ENCODE measurements around the gene CACNA1H. TPM values are rescaled to one million over a fixed set of nuclear protein-coding genes. Genes with fewer than 3 reads are reported as not detected.

Gene CACNA1H
- total and polyA plus RNA-seq, 3 experiments from 2014 or later = 0.31 to 0.42 (median 0.40) TPM

DNA sequence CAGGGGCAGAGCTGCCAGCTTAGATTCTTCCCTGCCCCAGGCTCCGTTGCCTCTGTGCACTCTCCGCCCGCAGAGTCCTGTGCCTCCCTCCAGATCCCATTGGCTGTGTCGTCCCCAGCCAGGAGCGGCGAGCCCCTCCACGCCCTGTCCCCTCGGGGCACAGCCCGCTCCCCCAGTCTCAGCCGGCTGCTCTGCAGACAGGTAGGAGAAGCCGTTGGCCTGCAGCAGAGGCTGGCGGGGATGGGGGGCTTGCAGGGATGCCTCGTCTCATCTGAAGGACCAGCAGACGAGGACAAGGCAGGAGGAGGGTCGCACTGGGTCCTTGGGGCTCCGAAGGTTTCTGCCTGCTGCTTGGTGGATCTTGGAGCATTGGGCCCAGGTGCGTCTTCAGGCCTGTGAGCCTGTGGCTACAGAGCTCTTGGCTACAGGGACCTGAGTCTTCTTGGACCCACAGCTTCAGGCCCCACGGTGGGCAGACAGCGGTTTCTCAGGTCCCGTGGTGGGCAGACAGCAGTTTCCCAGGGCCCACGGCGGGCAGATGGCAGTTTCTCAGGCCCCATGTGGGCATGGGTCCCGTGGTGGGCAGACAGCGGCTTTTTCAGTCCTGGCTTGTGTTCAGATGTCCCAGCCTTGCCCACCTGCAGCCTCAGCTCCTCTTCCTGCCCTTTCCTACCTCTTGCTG is 66.2 kb downstream of the CACNA1H start:
- H3K9me3 Mint-ChIP-seq = no peaks in the 10 kb centered on the region
- Histone ChIP-seq H3K27ac (ENCODE audit: low read depth, low read length) (no peak overlapping the region), H3K4me1 (ENCODE audit: insufficient read depth, low read length) (no peaks in the 10 kb centered on the region), H3K27me3 (ENCODE audit: insufficient read depth, low read length, poor library complexity, severe bottlenecking) (no peaks in the 10 kb centered on the region), H3K36me3 (ENCODE audit: insufficient read depth, low read length) (no peaks in the 10 kb centered on the region), H3K9me3 (ENCODE audit: low read length) (no peaks in the 10 kb centered on the region), H3K4me3 (ENCODE audit: low read length) (no peak overlapping the region)
- no peak overlapping the region for H3K4me3 Mint-ChIP-seq
- ChIA-PET CTCF (no interaction called here), POLR2A (no interaction called here)
- H3K36me3 Mint-ChIP-seq = no peaks in the 10 kb centered on the region
- peaks cover 0 to 3% of the 10 kb centered on the region in 2 donors for H3K27me3 Mint-ChIP-seq
- no peak overlapping the region for H3K27ac Mint-ChIP-seq
- H3K4me1 Mint-ChIP-seq = no peaks in the 10 kb centered on the region
- no peak for DNase-seq

DNA sequence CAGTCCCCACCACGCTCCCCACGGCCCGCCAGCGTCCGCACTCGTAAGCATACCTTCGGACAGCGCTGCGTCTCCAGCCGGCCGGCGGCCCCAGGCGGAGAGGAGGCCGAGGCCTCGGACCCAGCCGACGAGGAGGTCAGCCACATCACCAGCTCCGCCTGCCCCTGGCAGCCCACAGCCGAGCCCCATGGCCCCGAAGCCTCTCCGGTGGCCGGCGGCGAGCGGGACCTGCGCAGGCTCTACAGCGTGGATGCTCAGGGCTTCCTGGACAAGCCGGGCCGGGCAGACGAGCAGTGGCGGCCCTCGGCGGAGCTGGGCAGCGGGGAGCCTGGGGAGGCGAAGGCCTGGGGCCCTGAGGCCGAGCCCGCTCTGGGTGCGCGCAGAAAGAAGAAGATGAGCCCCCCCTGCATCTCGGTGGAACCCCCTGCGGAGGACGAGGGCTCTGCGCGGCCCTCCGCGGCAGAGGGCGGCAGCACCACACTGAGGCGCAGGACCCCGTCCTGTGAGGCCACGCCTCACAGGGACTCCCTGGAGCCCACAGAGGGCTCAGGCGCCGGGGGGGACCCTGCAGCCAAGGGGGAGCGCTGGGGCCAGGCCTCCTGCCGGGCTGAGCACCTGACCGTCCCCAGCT is 67.3 kb downstream of the CACNA1H start:
- Mint-ChIP-seq H3K4me3 (no peak overlapping the region), H3K27ac (no peak overlapping the region), H3K4me1 (no peaks in the 10 kb centered on the region), H3K27me3 (peaks cover 0 to 3% of the 10 kb centered on the region in 2 donors), H3K9me3 (no peaks in the 10 kb centered on the region), H3K36me3 (no peaks in the 10 kb centered on the region)
- Histone ChIP-seq H3K4me1 (ENCODE audit: insufficient read depth, low read length) (no peaks in the 10 kb centered on the region), H3K4me3 (ENCODE audit: low read length) (no peak overlapping the region), H3K27ac (ENCODE audit: low read depth, low read length) (no peak overlapping the region), H3K27me3 (ENCODE audit: insufficient read depth, low read length, poor library complexity, severe bottlenecking) (no peaks in the 10 kb centered on the region), H3K36me3 (ENCODE audit: insufficient read depth, low read length) (no peaks in the 10 kb centered on the region), H3K9me3 (ENCODE audit: low read length) (no peaks in the 10 kb centered on the region)
- no peak for DNase-seq
- POLR2A ChIA-PET = no interaction called here
- CTCF ChIA-PET = no interaction called here

DNA sequence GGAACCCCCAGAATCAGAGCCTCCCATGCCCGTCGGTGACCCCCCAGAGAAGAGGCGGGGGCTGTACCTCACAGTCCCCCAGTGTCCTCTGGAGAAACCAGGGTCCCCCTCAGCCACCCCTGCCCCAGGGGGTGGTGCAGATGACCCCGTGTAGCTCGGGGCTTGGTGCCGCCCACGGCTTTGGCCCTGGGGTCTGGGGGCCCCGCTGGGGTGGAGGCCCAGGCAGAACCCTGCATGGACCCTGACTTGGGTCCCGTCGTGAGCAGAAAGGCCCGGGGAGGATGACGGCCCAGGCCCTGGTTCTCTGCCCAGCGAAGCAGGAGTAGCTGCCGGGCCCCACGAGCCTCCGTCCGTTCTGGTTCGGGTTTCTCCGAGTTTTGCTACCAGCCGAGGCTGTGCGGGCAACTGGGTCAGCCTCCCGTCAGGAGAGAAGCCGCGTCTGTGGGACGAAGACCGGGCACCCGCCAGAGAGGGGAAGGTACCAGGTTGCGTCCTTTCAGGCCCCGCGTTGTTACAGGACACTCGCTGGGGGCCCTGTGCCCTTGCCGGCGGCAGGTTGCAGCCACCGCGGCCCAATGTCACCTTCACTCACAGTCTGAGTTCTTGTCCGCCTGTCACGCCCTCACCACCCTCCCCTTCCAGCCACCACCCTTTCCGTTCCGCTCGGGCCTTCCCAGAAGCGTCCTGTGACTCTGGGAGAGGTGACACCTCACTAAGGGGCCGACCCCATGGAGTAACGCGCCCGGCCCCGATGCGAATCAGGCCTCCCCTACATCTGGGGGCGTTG is 68.1 kb downstream of the CACNA1H start:
- no peak overlapping the region for H3K4me3 ChIP-seq (ENCODE audit: low read length)
- H3K4me1 ChIP-seq (ENCODE audit: insufficient read depth, low read length) = no peaks in the 10 kb centered on the region
- no peaks in the 10 kb centered on the region for H3K27me3 ChIP-seq (ENCODE audit: insufficient read depth, low read length, poor library complexity, severe bottlenecking)
- H3K27ac ChIP-seq (ENCODE audit: low read depth, low read length) = no peak overlapping the region
- Mint-ChIP-seq H3K36me3 (no peaks in the 10 kb centered on the region), H3K4me1 (no peaks in the 10 kb centered on the region), H3K27ac (no peak overlapping the region), H3K27me3 (peaks cover 0 to 3% of the 10 kb centered on the region in 2 donors), H3K9me3 (no peaks in the 10 kb centered on the region), H3K4me3 (no peak overlapping the region)
- no peaks in the 10 kb centered on the region for H3K36me3 ChIP-seq (ENCODE audit: insufficient read depth, low read length)
- no peaks in the 10 kb centered on the region for H3K9me3 ChIP-seq (ENCODE audit: low read length)
- DNase-seq = no peak
- ChIA-PET POLR2A (no interaction called here), CTCF (no interaction called here)

DNA sequence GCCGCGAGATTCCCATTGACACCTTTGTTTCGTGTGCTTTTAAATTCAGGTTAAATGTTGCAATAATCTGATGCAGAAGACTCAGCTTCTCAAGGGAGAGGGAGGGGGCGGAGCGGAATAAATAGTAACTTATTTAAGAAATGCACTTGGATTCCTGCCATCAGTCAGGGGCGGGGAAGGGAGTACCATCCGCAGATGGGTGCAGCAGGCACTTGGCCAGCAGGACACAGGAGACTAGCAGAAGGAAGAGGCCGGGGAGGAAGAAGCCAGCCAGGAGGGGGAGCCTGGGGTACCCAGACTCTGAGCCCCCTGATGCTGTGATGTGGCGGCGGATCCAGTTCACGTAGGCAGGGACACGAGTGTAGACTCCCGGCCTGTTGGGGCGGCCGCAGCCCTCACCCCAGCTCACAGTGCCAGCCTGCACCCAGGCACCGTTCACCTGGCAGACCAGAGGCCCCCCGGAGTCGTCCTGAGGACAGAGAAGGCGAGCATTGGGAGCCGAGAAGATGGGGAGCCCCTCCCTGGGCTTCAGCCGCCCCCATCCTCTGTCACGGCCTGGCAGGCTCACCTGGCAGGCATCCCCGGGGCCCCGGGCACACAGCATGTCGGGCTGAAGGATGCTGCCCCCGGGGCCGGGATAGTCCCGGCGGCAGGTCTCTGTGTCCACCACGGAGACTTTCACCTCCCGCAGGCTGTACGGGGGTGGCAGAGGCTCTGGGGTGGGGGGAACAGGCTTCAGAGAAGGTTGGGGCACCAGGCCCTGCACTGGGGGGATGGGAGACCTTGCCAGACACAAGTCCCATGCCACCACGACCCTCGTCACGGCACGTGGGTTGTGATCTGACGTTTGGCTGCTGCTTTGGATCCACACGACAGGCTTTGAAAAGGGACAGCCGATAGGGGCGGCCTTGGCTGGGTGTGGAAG is 69.0 kb downstream of the CACNA1H start:
- H3K4me1 ChIP-seq (ENCODE audit: insufficient read depth, low read length) = no peaks in the 10 kb centered on the region
- Mint-ChIP-seq H3K9me3 (no peaks in the 10 kb centered on the region), H3K27ac (no peak overlapping the region), H3K4me1 (no peaks in the 10 kb centered on the region), H3K36me3 (no peaks in the 10 kb centered on the region), H3K27me3 (peaks cover 0 to 3% of the 10 kb centered on the region in 2 donors), H3K4me3 (no peak overlapping the region)
- H3K4me3 ChIP-seq (ENCODE audit: low read length) = no peak overlapping the region
- CTCF ChIA-PET = no interaction called here
- no peaks in the 10 kb centered on the region for H3K27me3 ChIP-seq (ENCODE audit: insufficient read depth, low read length, poor library complexity, severe bottlenecking)
- H3K36me3 ChIP-seq (ENCODE audit: insufficient read depth, low read length) = no peaks in the 10 kb centered on the region
- POLR2A ChIA-PET = no interaction called here
- H3K9me3 ChIP-seq (ENCODE audit: low read length) = no peaks in the 10 kb centered on the region
- no peak for DNase-seq
- H3K27ac ChIP-seq (ENCODE audit: low read depth, low read length) = no peak overlapping the region

DNA sequence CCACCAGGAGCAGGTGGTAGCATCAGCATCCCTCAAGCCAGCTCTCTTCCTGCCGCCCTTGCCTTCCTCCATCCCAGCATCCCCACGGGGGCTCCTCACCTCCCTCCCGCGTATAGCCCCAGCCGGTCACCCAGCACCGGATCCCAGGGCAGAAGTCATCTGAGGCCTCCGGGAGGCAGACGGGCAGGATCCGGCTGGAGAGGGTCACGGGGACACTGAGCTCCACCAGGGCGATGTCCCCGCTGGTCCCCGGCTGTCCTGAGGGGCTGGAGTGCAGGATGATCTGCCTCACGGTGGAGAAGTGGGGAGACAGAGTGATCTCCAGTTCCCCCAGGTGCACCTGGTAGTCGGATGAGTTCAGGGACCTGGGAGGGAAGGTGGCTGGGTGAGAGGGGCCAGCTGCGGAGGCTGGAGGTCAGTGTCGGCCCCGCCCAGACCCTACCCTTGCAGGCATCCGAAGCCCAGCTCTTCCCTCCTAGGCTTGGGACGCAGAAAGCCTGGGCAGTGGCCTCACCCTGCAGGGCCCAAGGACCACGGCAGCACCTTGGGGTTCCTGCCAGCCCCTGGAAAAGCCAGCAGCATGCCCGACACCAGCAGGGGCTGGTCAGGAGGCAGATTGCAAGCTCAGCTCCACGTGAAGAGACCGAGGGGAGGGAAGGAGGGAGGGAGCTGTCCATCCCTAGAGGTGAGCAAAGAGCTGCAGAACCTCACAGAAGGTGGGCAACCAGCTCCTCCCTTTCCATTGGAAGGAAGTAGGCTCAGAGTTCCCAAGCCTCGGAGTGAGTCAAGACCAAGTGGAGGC is 69.8 kb downstream of the CACNA1H start:
- POLR2A ChIA-PET = no interaction called here

DNA sequence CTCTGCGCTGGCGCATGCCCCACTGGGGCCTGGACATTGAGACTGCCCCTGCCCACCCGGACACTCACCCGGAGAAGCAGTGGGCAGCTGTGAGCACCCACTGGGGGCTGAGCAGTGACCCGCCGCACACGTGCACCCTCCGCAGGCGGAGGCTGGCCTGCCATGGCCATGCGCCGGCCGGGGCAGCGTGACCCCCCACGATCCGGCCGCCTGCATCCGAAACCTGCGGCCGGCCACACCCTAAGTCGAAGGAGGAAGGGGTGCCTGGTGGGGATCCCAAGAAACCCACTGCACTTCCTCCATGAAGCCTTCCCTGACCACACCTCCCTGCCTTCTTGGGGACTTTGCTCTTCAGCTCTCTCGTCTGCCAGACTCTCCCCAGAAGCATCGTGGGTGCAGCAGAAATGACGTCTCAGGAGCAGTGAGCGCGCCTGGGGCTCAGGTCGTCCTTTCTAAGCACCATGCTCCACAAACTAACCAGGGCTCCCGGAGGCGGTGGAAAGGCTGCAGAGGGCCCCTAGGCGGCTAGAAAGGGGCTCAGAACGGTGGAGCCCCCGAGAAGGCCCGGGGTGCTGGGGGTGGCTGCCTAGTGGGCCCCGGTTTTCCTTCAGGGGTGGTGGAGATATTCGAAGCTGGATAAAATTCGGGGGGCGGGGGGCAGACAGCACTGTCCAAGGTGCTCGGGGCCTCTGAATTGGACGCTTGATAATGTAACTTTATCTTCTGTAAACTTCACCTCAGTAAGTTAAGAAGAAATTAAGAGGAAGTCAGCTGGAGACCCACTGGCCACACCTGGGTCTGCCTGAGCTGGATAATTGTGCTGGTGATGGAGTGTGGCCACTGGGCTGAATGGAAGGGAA is 70.7 kb downstream of the CACNA1H start:
- H3K4me1 Mint-ChIP-seq = no peaks in the 10 kb centered on the region
- Histone ChIP-seq H3K27me3 (ENCODE audit: insufficient read depth, low read length, poor library complexity, severe bottlenecking) (no peaks in the 10 kb centered on the region), H3K9me3 (ENCODE audit: low read length) (no peaks in the 10 kb centered on the region), H3K4me3 (ENCODE audit: low read length) (no peak overlapping the region), H3K36me3 (ENCODE audit: insufficient read depth, low read length) (no peaks in the 10 kb centered on the region), H3K27ac (ENCODE audit: low read depth, low read length) (no peak overlapping the region), H3K4me1 (ENCODE audit: insufficient read depth, low read length) (no peaks in the 10 kb centered on the region)
- ChIA-PET POLR2A (no interaction called here), CTCF (no interaction called here)
- no peak overlapping the region for H3K4me3 Mint-ChIP-seq
- DNase-seq = no peak
- no peak overlapping the region for H3K27ac Mint-ChIP-seq
- peaks cover 3 to 4% of the 10 kb centered on the region in 2 donors for H3K27me3 Mint-ChIP-seq
- no peaks in the 10 kb centered on the region for H3K36me3 Mint-ChIP-seq
- no peaks in the 10 kb centered on the region for H3K9me3 Mint-ChIP-seq

More for the DNA sequence above, 69.8 kb downstream of the CACNA1H start:
- Histone ChIP-seq H3K4me1 (ENCODE audit: insufficient read depth, low read length) (no peaks in the 10 kb centered on the region), H3K9me3 (ENCODE audit: low read length) (no peaks in the 10 kb centered on the region), H3K27ac (ENCODE audit: low read depth, low read length) (no peak overlapping the region), H3K36me3 (ENCODE audit: insufficient read depth, low read length) (no peaks in the 10 kb centered on the region), H3K4me3 (ENCODE audit: low read length) (no peak overlapping the region), H3K27me3 (ENCODE audit: insufficient read depth, low read length, poor library complexity, severe bottlenecking) (no peaks in the 10 kb centered on the region)
- no peak overlapping the region for H3K27ac Mint-ChIP-seq
- no peak overlapping the region for H3K4me3 Mint-ChIP-seq
- no peak for DNase-seq
- peaks cover 3 to 4% of the 10 kb centered on the region in 2 donors for H3K27me3 Mint-ChIP-seq
- no peaks in the 10 kb centered on the region for H3K4me1 Mint-ChIP-seq
- CTCF ChIA-PET = no interaction called here
- H3K36me3 Mint-ChIP-seq = no peaks in the 10 kb centered on the region
- H3K9me3 Mint-ChIP-seq = no peaks in the 10 kb centered on the region

DNA sequence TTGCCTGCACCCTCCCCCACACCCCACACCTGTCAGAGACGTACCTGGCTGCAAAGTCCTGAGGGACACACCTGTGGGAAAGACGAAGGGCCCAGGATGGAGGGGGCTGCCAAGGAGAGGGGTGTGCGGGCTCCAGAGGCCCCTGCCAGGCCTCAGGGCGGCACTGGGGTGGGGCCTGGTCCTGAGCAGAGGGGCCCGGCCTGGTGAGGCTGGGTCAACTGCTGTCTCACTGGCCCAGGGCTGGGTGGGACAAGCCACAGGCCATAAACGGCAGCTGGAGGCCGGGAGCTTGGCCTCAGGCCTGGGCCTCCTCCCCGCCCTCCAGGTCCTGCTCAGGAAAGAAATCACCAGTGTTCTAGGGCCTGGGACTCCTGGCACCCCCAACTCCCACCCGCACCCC is 71.7 kb downstream of the CACNA1H start:
- Mint-ChIP-seq H3K4me3 (no peak overlapping the region), H3K9me3 (no peaks in the 10 kb centered on the region), H3K27ac (no peak overlapping the region), H3K36me3 (no peaks in the 10 kb centered on the region), H3K4me1 (no peaks in the 10 kb centered on the region), H3K27me3 (peaks cover 3 to 4% of the 10 kb centered on the region in 2 donors)
- ChIA-PET POLR2A (no interaction called here), CTCF (no interaction called here)
- Histone ChIP-seq H3K27me3 (ENCODE audit: insufficient read depth, low read length, poor library complexity, severe bottlenecking) (no peaks in the 10 kb centered on the region), H3K27ac (ENCODE audit: low read depth, low read length) (no peak overlapping the region), H3K36me3 (ENCODE audit: insufficient read depth, low read length) (no peaks in the 10 kb centered on the region), H3K4me3 (ENCODE audit: low read length) (no peak overlapping the region), H3K9me3 (ENCODE audit: low read length) (no peaks in the 10 kb centered on the region), H3K4me1 (ENCODE audit: insufficient read depth, low read length) (no peaks in the 10 kb centered on the region)
- no peak for DNase-seq

Measured in CD8-positive, alpha-beta memory T cell (primary cell).